ENCODE results near the gene LENEP.

Gene LENEP

DNA sequence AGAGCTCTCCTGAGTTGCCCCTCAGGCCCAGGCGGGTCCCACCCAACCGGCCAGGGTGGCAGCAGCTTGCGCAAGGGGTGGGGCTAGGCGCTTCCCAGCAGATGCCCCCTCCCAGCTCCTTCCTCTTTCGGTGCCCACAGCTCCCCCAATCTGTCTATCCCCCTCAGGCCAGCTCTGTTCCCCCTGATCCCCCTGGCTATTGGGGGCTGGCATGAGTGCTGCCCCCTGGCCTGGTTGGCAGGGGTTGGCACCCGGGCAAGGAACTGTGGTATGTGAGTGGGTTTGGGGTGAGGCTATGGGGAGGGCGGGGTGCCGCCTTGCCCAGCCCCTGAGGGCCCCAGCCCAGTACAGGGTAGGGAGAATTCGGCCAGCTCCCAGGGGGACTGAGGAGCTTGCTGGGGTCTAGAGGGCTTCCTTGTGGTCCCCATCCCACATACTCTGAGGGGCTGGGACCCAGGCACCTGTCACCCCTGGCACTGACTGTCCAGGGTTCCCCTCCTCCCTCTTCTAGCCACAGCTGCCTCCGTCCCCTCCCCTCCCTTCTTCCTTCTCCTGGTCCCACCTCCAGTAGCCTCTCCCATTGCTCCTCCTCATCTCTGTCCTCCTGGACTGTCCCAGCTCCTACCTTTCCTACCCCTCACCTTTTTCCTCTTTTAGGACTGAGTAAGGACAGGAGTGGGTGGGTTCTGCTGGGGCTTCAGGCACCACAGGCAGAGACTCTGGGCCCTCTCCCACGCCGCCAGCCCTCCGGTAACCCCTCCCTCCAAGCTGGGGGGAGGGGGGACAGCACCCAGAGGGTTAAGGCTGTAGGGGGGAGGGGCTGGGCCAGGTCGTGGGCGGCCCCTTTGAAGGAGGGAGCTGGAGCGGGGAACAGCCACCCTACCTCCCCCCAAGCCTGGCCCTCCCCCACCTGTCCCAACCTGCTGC is 14.9 kb downstream of the LENEP start:
- DNase-seq (ENCODE audit: low read depth) = no peak
- peak overlapping the region; percentile 67 for H3K4me3 ChIP-seq (ENCODE audit: low read depth, low read length)
- TF ChIP-seq, protein P1, sequence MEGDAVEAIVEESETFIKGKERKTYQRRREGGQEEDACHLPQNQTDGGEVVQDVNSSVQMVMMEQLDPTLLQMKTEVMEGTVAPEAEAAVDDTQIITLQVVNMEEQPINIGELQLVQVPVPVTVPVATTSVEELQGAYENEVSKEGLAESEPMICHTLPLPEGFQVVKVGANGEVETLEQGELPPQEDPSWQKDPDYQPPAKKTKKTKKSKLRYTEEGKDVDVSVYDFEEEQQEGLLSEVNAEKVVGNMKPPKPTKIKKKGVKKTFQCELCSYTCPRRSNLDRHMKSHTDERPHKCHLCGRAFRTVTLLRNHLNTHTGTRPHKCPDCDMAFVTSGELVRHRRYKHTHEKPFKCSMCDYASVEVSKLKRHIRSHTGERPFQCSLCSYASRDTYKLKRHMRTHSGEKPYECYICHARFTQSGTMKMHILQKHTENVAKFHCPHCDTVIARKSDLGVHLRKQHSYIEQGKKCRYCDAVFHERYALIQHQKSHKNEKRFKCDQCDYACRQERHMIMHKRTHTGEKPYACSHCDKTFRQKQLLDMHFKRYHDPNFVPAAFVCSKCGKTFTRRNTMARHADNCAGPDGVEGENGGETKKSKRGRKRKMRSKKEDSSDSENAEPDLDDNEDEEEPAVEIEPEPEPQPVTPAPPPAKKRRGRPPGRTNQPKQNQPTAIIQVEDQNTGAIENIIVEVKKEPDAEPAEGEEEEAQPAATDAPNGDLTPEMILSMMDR (IDR thresholded peaks at IDR 0.05; ENCODE audit: control insufficient read depth, extremely low read depth, insufficient read depth) = no peak

DNA sequence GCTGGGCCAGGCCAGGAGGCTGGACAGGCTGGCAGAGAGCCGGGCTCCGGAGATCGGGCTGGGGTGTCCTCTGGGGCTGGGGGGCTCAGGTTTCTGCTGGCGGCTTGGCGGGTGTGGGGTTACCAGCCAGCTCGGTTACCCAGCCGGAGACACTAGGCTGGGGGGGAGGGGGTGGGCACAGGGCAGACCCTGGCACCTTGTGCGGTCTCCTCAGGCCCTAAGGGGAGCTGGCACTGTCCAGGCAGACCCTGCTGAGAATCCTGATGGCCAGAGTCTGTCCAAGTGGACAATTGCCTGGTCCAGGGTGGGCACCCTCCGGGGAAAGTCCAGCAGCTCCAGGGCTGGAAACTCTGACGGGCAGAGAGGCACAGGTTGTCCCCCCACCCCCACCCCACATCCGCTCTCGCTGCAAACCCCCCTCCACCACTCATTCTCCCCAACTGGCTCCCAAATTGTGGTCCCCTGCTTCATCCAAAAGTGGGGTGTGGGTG is 15.9 kb downstream of the LENEP start:
- TF ChIP-seq, protein P1 (IDR thresholded peaks at IDR 0.05; ENCODE audit: control insufficient read depth, extremely low read depth, insufficient read depth) = no peak
- H3K4me3 ChIP-seq (ENCODE audit: low read depth, low read length) = peak overlapping the region; percentile 67
- no peak for DNase-seq (ENCODE audit: low read depth)

DNA sequence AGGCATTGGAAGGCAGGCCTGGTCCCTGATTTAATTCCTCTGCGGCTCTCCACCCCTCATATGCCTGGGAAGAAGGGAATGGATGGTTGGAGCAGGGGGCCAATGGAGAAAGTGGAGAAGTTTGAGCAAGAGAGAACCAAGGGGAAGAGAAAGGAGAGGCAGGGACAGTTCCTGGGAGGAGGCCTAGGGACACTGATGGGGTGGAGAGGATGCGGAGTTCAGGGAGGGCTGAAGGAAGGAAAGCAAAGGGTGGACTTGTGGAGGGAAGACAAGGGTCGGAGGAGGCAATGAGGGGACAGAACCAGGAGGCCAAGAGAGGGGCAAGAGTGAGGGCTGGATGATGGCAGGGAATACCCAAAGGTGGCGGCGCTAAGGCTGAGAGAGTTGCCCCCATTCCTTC is 16.4 kb downstream of the LENEP start:
- TF ChIP-seq, protein P1 (IDR thresholded peaks at IDR 0.05; ENCODE audit: control insufficient read depth, extremely low read depth, insufficient read depth) = no peak
- DNase-seq (ENCODE audit: low read depth) = no peak
- H3K4me3 ChIP-seq (ENCODE audit: low read depth, low read length) = no peak overlapping the region

DNA sequence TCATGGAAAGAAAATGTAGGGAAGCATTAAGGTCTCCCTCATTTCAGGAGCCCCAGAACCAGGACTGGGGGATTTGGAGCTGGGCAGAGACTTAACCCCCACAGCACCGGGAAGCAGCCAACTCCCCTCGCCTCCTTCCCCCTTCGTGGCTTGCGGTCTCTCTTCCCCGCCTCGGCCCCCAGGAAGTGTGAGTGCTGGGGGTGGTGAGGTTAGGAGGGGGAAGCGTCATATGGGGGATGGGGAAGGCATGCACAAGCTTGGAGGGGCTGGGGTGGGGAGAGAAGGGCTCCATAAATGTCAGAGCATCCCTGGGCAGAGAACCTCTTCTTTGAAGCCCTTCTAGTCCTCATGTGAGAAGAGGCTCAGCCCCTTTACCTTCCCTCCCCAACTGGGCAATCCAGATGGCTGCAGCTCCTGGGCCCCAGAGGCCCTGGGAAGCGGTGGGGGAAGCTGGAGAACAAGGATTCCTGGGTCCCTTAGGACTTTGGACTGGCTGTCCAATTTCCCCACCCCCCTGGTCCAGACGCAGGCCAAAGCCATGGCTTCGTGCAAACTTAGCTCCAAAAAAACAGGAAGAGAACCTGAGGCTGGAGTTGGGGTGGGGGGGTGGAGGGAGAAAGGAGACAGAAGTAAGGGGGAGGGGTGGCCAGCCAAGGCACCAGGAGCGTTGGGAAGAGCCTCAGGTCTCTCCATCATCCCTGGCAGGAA is 17.0 kb downstream of the LENEP start:
- no peak for DNase-seq (ENCODE audit: low read depth)
- H3K4me3 ChIP-seq (ENCODE audit: low read depth, low read length) = no peak overlapping the region
- TF ChIP-seq, protein P1 (IDR thresholded peaks at IDR 0.05; ENCODE audit: control insufficient read depth, extremely low read depth, insufficient read depth) = no peak

DNA sequence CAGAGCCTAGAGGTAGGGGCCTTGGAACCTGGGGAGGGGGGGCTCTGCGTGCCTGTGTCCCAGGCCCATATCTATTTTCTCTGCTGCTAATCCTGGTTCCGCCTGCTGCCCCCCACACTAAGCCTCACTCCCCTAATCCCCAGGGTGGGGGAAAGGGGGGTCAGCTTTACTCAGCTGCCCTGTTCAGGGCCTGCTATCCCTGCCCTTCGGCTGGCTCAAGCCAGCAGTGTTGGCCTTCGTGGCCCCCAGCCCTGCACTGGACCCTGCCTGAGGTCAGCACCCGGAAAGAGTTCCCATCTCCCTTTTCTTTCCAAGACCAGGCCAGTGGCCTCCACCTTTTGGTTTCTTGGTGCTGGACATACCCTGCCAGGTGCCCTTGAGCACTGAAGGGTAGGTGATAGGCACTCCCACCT is 17.6 kb downstream of the LENEP start:
- no peak for DNase-seq (ENCODE audit: low read depth)
- TF ChIP-seq, protein P1 (IDR thresholded peaks at IDR 0.05; ENCODE audit: control insufficient read depth, extremely low read depth, insufficient read depth) = no peak
- H3K4me3 ChIP-seq (ENCODE audit: low read depth, low read length) = no peak overlapping the region

DNA sequence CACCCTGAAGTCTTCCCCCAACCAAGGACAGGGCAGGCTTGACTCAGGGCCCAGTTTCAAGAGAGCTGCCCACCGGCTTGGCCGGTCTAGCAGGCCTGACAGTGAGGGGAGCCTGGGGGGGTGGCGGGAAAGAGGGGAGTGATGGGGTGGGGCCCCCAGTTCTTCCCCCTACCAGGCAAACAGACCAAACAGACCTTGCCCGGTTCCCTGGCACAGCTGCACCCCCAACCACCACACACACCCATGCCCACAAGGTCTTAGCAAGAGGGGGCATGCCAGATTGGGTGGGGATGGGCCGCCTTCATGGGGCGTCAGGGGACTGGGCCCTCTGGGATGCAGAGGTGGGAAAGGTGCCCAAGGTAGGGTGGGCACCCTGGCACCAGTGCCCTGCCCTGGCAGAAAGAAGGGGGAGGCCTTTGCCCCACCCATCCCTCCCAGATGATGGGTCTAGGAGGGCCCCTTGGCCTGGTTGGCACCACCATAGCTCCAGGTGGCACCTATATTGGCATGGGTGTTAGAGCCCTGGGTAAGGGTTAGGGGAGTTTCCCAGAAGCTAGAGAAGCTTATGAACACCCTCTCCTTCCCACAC is 18.1 kb downstream of the LENEP start:
- TF ChIP-seq, protein P1 (IDR thresholded peaks at IDR 0.05; ENCODE audit: control insufficient read depth, extremely low read depth, insufficient read depth) = no peak
- no peak overlapping the region for H3K4me3 ChIP-seq (ENCODE audit: low read depth, low read length)
- DNase-seq (ENCODE audit: low read depth) = no peak

Data from LNCaP clone FGC (cell line).